NCI-H1105 treated with DMSO at 0.1 percent for 48 hours (cell line): ENCODE results near the gene ABHD12.
"Not testable (repeated sequence)": the region's sequence is repeated elsewhere in the genome, so short reads cannot be mapped to it uniquely, and the experiment has no call there.

Experiments
- DNase-seq: peaks from one replicate; lab custom pipeline; 2025; lab: John Stamatoyannopoulos, UW

Gene ABHD12

DNA sequence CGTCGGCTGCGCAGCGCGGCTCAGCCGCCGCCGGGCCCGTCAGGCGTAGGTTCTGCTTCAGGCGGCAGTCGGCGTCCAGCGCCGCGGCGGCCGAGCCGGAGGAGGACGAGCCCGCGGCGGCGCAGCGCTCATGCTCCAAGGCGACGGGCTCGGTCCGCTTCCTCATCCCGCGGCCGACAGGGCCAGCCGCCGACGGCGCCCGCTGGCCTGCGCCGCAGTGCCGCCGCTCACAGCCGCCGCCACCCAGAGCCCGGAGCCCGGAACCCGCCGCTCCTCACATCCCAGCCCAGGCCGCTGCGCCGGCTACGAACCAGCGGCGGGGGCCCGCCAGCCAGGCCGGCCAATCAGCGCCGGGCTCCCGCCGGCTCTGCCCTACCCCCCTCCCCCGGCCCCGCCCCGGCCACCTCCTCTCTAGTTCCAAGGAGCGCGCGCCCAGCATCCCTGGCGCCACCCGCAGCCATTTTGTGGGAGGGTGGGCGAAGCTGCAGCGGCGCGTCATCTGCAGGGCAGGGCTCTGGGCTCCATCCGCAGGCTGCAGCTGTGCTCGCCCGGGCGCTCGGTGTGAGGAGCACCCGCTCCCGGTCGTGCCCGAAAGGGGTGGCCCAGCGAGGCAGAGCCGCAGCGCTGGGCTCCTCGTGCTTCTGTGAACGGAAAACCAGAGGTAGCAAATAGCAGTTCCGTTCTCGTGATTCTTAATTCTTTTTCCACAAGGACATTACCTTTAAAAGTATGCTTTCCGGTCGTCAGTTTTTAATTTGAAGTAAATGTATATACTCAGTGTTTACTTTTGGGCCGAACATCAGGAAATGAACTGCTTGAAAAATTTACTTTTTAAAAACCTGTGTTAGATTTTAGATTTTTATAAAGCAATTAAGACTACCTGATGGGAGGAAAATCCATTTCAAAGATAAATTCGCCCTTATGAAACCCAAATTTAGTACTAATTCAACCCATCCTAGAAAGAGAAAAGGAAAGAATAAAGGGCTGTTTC is at the start of gene ABHD12:
Gene ABHD12 (minus strand): TSS at position 298 of the 991 bp plus-strand sequence. CDS start 132 bp downstream, at position 166.
- peak; percentile 96 for DNase-seq

DNA sequence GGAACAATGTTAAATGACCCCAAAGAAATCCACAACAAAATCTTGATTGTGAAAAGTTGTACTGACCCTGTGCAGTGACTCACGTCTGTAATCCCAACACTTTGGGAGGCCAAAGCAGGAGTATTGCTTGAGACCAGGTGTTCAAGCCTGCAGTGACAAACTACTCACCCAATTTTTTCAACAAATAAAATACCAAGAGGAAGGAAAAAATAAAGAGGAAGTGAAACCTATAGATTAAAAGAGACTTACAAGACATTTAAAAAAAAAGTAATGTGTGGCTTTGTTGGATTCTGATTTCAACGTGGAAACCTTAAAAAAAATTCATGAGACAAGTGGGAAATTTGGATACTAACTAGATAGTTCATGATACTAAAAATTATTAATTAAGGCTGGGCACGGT is 48.7 kb upstream of the ABHD12 start:
- DNase-seq, result no peak

DNA sequence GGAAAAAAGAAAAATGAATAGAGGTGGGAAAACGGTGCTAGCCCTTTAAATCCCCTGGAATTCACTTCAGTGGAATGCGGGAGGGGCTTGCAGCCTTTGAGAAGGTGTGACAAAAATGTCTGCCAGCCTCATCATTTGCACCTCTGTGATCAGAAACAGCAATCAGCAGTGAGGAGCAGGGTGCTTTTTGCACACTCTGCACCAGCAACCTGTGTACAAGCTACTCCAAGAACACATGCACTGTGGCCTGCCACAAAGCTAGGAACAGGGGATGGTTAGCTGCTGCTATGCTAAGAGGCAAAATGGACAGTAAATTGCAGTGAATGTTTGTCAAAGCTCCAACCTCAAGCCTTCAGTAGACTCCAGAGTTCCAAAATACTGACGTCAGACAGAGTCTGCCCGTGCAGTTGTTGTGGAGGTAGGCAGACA is 46.5 kb upstream of the ABHD12 start:
- no peak for DNase-seq

DNA sequence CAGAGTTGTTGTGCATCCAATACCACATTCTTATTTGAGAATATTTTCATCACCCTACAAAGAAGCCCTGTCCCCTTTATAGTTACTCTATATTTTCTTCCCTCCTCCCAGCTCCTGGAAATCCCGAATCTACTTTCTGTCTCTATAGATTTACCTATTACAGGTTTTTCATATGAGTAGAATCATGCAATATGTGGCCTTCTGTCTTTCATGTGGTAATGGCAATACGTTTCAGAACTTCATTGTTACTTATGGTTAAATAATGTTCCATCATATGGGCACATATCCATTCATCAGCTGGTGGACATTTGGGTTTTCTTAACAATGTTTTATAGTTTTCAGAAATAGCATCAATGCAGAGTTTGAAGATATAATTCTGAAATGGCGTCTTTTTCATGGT is 33.9 kb upstream of the ABHD12 start:
- DNase-seq, result no peak

DNA sequence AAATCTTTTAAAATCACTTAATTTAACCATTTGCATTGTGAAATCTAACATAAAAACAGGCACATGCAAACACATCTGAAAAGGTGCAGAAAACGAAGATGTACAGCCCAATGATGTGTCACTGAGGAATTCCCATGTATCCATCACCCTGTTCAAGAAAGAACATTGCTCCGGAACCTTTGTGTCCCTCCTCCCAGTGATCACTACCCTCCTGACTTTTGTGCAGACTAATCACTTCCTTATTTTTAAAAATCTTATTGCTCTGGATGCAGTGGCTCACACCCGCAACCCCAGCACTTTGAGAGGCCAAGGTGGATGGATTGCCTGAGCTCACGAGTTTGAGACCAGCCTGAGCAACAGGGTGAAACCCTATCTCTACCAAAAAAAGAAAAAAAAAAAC is 31.4 kb upstream of the ABHD12 start:
- no peak for DNase-seq

DNA sequence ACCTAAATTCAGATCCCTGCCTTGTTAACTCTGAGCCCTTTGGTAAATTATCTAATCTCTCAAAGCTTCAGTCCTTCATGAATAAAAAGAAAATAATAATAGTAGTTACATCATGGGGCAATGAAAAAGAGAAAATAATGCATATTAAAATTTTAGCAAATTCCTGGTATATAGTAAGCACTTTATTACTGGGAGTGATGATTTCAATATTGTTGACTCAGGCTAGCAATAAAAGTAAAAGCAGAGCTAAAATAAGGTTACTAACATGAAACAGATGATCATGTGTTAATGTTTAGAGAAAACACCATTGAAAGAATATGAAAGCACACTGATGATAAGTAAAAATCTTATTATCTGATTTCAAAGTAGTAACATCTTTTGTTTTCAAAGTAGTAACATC is 30.5 kb upstream of the ABHD12 start:
- DNase-seq, result no peak

DNA sequence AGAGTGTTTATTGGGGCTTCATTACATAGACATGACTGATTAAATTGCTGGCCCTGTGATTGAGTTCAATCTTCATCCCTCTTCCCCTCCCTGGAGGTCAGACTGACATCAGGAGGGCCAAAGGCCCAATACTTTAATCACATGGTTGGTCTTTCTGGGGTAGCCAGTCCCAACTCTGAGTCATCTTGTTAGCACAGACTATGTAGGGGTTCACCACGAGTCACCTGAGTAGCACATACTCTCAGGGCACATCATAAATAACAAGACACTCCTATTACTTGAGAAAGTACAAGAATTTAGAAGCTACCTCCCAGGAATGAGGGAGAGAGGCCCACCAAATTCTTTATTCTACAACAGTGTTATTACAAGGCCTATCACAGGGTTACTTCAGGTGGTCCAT is 28.1 kb upstream of the ABHD12 start:
- no peak for DNase-seq

DNA sequence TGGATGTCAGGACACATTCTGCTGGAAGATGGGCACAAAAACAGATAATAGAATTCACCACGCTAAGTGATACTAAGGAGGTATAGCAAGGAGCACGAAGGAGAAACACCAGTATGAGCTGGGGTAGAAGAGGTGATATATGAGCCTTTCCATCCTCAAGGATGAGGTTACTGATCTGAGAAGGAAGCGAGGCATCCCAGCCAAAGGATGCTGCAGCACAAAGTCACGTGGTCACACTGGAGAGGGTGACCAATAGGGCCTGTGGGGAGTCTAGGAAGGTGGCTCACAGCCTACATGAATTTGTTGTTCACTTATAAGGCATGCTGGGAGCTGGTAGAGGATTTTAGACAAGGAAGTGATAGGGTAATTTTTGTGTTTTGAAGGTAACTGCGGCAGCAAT is 18.3 kb upstream of the ABHD12 start:
- DNase-seq, result no peak

DNA sequence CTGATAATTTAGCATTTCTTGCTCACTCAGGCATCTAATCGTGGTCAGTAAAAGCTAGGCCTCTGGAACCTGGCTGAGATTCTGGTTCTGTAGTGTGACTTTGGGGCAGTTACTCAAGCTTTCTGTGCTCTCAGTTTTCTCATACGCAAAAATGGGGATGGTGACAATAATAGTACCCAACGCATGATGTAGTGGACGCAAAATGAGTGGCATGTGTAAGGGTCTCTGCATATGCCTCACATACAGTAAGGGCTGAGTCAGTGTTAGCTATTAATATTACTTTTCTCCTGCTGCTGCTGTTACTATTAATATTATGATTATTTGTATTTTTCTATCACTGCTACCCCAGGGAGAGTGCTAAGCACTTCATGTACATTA is 17.5 kb upstream of the ABHD12 start:
- no peak for DNase-seq

DNA sequence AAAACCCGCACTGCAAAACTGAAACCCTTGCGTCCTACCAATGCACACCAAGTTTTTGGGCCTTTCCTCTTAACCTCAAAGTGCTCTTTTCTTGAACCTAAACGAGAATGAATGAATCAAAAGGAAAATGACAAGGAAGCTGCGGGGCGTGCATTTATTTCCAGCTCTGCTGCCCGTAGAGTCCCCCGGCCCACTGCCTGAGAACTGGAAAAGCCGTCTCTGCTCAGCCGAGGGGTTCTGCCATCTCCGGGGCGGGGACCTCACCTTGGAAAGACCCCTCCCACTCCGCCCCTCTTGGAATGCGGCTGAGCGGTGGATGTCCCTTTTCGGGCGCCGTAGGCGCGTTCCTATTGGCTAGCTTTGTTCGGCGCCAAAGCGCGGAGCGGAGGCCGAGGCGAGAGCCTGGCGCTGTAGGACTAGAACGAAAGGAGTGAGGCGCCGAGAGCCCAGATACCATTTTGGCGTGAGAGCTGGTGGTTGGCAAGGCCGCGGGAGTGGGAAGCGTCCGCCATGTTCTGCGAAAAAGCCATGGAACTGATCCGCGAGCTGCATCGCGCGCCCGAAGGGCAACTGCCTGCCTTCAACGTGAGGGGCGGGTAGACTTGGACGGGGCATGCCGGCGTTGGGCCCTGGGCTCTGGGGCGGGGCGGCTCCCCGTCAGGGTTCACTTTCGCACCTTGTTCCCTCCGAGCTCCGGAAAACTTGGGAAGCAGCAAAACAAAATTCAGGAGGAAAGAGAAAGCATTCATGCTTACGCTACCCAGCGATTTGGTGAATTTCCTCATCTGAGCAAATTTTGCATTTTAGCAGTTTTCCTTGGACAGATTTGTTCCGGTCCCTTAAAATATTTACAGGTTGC is 16.9 kb upstream of the ABHD12 start, which contains the start of gene GINS1:
Gene GINS1 (plus strand): TSS at position 363 of the 859 bp plus-strand sequence. CDS start 148 bp downstream, at position 511.
- DNase-seq, result peak; percentile 91

DNA sequence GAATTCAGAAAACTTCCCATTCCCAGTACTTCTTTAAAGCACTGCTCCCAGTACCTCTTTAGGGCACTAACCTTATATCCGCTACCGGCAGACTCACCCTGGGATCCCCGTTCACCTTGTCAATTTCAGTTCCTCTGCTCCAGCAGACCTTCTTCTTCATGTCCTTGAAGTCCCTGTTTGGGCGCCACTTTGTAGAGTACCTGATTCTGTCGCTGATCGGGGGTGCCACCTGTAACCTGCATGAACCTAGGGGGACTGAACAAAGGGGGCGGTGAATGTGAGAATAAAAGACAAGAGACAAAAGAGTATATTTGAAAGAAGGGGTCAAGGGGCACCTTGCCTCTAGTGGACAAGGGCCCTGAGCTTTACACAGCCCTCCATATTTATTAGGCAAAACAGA is 11.9 kb upstream of the ABHD12 start:
- DNase-seq, result no peak

DNA sequence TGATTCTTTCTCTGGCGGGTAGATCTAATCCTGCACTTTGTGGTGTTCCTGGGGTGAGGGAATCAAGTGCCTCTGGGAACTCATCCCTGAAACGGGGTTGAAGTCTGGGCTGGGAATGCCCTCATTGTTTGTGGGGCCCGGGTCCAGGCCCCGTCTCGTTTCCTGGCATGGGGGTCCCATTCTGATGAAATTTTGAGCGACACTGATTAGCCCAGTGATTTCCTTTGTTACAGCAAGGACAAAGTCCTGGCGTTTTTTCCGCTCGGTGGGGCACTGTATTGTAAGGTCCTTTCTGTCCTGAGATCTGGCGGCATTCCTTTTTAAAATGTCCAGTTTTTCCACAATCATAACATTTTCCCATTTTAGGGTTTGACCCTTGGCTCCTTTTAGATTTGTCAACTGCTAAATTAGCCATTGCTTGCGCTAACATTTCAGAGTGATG is 9.7 kb upstream of the ABHD12 start:
- not testable (repeated sequence) for DNase-seq

DNA sequence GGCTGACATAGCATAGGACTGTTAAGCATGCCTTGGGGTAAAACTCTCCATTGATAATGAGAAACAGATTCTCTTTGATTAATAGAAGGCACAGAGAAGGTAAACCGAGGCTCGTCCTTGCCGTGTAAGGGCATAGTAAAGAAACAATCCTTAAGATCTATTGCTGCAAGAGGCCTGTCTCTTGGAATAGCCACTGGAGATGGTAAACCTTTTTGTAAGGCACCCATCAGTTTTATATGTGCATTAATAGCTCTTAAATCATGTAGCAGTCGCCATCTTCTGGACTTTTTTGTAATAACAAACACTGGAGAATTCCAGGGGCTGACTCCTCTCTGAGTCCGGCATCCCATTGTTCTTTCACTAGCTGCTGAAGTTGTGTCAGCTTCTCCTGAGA is 8.4 kb upstream of the ABHD12 start:
- peak; percentile 75 for DNase-seq

DNA sequence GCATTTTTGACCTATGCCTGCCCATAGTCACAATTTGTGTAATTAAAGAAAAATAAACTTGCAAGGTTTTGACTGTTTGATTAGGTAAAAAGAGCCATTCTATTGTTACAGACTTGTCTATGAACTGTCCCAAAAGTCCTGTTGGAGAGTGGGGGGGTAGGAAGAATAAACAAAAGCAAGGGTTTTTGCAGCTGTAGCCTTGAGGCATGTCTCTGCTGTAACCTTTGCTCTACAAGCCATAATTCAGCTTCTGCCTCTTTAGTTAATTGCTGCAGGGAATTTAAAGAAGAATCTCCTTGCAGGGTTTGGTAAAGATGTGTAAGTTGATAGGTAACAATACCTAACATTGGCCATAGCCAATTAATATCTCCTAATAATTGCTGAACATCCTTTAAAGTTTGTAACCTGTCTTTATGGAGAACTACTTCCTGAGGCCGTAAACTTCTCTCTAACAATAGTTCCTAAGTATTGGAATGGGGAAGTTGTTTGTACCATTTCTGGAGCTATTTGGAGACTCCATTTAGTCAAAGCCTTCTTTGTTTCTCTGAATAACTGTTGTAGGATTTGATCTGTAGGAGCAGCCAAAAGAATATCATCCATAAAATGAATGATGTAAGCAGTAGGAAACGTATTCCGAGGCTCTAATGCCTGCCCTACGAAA is 7.9 kb upstream of the ABHD12 start:
- no peak for DNase-seq

DNA sequence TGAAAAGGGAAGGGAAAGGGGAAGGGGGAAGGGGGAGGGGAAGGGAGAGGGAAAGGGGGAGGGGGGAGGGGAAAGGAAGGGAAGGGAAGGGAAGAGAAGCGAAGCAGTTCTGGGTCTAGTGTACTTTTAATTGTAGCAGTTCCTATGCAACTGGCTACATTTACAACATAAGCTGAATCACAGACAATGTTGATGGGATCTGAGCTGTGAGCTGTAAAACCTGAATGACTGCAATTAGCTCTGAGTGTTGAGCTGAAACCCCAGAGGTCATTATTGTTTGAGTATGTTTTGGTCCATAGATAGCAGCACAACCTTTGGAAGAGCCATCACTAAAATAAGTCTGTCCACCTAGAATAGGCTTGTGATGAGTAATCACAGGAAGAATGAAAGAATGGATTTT is 7.2 kb upstream of the ABHD12 start:
- DNase-seq, result no peak

DNA sequence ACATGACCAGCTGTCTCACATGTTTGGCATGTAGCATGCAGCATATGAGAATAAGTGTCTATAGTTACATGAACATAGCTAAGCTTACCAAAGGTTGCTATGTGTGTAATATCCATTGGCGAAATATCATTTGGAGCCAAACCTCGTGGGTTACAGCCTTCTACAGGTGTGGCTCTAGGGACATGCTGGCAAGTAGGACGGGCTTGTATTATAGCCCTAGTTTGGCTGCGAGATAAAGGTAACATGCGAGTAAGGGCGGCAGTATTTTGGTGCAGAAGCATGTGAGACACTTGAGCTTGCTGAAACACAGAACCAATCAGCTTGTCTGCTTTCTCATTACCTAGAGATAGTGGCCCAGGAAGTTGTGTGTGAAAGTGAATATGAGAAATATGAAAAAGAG is 6.5 kb upstream of the ABHD12 start:
- DNase-seq, result no peak

DNA sequence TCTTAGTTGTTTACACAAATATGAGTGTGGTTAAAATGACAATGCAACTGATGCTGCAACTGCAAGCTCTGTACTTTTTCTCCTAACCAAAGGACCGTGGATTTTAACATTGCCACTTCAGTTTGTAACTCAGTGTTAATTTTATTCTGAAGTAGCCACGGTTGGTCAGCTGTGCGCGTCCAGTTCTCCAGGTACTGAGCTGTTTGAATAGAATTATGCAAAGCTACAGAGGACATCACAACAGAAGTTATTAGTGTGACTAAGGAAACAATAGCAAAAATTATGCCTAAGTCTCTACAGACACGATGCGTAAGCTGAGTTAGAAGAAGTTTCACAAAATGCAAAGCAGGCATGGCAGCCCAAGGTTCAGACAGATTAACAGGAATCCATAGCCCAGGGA is 4.4 kb upstream of the ABHD12 start:
- DNase-seq, result no peak

DNA sequence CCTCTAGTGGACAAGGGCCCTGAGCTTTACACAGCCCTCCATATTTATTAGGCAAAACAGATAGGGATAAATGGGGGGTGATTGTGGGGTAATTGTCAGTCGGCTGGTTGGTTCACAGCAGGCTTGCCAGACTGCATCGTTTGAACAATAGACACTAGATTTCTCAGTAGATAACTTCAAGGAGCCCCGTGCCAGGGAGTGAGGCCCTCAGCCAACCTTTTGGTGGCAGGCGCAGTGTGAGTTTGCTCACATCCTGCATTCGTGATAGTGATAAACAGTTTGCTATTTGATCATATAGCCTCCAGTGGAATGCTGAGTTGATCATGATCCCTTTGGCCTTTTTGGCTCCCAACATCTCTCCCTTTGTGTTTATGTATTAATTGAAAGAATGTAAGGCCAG is 3.6 kb upstream of the ABHD12 start:
- no peak for DNase-seq

DNA sequence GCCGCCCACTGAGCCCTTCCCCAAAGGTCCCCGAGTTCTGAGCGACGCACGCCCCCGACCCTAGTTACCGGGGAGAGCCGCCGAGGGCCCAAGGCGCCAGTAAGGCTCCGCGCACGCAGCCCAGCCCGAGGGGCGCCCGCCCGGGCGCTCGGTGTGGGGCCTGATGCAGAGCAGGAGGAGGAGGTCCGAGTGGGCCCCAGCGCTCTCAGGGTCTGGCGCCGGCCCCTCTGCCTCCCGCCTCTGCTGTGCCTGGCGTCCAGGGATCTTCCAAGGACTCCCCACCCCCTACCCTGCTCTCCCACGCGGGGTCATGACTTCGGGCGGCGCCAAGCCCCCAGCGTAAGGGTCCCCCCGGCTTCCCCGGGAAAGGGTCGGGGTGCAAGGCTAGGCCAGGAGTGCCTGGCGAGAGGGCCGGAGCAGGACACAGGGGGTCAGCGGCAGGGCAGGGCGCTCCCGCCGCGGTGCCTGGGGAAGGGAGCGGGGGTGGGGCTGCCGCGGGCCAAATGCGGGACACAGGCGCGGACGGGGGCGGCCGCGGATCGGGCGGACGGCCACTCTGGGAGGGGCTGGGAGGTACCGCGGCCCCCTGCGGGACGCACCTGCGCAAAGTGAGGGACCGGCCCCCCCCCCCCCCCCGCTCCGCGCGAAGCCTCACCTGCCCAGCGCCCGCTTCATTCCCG is 637 bp downstream of the ABHD12 start:
- DNase-seq, result peak; percentile 60

DNA sequence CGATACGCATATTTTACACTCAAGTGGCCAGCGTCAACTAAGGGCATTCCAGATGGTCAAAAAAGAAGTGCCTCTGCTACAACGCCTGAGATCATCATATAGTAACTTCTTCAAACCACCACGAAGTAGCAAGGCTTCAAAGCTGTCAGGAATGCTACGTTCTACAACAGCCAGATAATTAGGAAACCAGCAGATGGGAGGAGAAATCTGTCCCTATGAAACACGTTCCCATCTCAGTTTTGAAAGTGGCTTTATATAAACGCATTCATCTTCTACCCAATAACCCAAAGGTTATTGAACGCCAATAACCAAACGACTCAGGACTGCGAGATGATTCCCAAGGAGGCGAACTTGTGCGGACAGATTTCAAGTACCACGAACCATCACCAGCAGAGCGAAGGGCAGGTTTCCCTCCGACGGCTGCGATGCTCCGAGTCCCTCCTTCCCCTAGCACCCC is 1.2 kb downstream of the ABHD12 start:
- peak; percentile 48 for DNase-seq

DNA sequence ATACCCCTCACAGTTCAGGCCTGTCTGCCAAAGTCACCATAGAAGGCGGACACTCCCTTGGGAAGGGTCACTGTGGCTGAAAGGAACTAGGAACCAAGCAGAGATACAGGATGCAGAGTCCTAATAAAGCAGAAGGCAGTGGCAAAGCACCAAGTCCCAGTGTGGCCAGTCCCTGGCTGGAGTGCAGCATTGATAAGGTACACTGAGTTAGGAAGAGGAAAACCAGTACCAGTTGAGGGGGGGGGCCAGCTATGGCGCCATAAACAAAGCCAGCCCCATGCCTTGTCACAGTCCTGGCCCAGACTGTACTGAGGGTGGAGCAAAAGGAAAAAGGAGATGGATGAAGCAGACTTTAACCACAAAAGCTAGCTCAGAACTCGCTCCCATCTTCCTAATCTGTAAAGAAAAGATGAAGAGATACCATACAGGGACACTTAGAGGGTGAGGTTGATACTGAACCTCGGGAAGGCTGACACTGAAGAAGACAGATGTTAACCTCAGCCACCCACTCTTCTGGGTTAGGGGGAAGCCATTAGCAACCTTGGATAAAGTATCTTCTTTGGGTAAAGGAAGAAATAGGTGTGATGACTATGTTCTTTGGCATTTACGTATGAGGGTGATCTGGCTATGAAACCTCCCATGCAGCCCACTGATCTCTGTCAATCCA is 7.8 kb downstream of the ABHD12 start:
- DNase-seq, result no peak
